ENCODE results near the gene ZNF569.
A peak's percentile ranks its signal among the peaks of the same experiment; 100 is the strongest.
"Not testable (repeated sequence)": the region's sequence is repeated elsewhere in the genome, so short reads cannot be mapped to it uniquely, and the experiment has no call there.

The ZNF569 gene

DNA sequence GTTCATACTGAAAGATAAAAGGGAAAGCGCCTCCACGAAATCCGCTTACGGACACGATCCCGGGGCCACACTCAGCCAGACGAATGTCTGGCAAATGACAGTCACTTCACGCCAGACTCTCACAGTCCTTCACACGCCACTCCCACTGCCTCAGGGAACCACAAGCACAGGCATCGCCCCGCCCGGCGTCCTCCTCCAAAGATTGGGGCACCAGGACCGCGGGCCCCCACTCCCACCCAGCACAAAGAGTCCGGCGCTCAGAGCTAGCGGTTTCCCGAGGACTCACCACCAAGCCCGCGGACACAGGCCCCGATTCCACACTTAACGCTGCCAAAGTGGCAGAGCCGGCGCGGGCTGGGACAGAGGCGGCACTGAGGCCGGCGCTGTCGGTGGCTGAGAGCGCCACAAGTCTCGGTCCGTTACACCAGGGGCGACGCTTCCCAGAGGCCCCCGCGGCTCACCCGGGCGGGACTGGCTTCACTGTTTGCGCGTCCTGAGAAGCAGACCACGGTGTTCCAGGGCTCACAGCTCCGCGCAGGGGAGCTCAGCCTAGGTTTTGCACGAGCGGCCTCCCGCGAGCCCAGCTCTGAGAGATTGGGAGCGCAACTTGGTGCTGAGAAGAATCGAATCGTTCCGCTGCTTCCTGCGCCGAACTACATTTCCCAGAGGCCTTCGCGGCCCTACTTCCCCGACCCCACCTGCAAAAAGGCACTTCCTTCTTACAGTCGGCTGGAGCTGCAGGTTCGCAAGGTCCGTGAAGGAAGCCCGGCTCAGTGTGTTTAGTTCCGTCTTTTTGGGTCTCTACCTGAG lies at the start of gene ZNF569:
Gene ZNF569 (minus strand): TSS at position 647 of the 810 bp plus-strand sequence. CDS start 22,523 bp downstream, outside the sequence.
- DNase-seq (ENCODE audit: low read depth): peak; percentile 93

DNA sequence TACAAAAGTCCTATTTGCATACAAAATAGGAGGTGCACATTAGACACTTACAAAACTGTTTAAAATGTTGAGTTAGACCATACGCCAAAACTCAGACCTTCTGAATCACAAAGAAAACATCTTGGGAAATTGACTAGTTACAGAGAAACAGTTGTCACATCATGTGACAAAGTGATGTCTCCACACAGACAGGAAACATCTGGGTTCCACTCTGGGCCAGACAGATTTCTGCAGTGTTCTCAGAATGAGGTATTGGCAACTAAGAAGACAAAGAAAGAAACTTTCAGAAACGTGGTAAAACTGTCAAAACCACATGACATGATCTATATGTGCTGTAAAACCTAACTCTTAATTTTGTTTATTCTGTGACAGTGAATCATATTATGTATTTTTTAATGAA lies 46.2 kb upstream of the ZNF569 start:
- no peak for DNase-seq (ENCODE audit: low read depth)

DNA sequence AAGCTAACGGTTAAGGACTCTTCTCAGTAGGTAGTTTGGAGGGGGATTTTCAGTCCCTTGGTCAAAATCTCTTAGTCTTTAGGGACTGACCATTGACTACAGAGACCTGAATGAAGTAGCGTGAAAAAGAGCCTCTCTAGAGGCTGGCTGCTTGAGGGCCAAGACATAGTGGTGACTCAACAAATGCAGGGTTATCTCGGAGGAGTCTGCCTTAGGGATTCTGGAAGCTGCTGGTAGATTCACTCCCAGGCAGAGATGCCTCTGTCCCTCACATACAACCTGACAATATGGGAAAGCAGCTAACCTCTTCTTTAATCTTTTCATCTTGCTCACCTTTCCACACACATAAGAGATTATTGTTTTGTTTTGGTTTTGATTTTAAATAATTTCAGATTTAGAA lies 44.6 kb upstream of the ZNF569 start:
- DNase-seq (ENCODE audit: low read depth): no peak

DNA sequence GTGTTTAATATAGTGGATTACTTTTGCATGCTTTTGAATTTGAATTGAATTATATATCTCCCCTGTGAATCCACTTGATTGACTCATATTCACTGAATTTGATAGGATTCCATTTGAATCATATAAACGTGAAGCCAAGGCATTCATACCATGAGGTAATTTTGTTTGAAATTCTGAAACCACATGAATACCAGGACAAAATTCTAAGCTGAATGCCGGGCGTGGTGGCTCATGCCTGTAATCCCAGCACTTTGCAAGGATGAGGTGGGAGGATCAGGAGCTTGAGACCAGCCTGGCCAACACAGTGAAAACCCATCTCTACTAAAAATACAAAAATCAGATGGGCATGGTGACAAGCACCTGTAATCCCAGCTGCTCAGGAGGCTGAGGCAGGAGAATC lies 43.9 kb upstream of the ZNF569 start:
- DNase-seq (ENCODE audit: low read depth): no peak

DNA sequence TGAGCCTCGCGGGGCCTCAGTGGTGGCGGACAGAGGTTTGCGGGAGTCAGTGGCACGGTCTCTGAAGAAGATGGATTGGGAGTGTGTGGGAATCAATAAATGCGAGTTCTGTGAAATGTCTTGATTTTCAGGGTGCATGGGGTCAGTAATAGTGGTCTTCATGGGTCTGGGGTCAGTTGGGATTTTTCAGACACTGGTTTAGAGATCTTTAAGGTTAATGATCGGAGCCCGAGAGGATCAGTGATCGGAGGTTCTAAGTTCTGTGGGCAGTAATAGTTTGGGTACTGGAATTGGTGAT lies 39.9 kb upstream of the ZNF569 start:
- DNase-seq (ENCODE audit: low read depth): no peak

DNA sequence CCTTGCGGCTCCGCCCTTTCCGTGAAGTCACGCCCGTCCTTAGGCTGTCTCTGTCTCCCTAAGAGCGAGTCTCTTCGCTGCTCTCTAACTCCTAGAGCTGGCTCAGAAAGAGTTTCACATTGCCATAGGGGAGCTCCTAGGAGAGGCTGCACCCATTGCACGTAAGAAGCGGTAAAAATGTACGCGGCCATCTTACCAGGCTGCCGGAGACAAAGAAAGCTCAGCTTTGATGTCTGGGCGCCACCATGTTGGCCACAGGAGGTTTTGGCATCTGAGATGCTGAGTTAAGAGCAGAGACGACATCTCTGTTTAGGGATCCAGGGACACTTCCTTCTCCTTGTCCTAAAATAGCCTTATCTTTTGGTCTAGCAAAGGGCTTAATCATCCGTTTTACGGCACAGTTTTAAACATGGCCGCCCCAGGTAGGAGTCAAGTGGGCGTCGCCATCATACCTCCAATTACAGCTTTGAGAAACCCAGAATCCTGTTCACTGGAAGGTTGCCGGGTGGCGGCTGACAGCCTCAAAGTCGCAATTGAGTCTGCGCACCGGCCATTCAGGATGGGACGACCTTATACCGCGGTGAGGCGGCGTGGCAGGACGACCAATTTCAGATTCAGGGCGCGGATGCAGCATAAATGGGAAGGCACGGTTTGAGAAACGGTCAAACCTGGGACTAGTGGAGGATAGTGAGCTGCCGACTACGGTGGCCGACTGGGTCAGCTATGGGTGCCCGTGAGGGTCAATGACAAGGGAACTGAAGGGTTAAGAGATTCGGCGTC lies 39.3 kb upstream of the ZNF569 start, which contains the start of gene ZNF793:
Gene ZNF793 (plus strand): TSS at position 553 of the 780 bp plus-strand sequence. CDS start 16,501 bp downstream, outside the sequence.
- peak; percentile 21 for DNase-seq (ENCODE audit: low read depth)

DNA sequence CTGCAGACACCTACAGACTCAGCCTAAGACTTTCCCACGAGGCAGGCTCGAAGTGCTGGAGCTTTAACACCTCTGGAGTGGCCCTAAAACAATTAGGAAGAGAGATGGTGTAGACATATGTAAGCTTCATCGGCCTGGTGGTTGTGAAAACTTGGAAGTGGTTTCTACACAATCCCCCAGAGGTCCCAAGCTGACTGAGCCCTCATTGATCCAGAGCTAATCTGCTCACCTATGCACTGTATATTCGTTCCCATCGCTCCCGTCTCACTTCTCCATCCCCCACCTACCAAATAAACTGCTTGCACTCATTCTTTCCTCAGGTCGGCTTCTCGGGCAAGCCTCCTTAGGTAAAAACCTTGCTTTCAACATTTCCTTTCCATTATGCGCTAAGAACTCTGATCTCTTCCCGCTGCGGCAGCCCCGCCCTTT lies 38.7 kb upstream of the ZNF569 start:
- no peak for DNase-seq (ENCODE audit: low read depth)

DNA sequence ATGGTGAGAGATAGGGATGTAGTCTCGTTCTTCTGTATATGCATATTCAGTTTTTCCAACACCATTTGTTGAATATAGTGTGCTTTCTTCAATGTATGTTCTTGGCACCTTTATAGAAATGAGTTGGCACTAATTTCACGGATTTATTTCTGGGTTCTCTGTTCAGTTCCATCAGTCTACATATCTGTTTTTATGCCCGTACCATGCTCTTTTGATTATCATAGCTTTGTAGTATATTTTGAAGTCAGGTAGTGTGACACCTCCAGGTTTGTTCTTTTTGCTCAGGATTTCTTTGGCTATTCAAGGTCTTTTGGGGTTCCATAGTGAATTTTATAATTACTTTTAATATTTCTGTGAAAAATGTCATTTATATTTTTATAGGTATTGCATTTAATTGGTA lies 25.0 kb upstream of the ZNF569 start:
- no peak for DNase-seq (ENCODE audit: low read depth)

DNA sequence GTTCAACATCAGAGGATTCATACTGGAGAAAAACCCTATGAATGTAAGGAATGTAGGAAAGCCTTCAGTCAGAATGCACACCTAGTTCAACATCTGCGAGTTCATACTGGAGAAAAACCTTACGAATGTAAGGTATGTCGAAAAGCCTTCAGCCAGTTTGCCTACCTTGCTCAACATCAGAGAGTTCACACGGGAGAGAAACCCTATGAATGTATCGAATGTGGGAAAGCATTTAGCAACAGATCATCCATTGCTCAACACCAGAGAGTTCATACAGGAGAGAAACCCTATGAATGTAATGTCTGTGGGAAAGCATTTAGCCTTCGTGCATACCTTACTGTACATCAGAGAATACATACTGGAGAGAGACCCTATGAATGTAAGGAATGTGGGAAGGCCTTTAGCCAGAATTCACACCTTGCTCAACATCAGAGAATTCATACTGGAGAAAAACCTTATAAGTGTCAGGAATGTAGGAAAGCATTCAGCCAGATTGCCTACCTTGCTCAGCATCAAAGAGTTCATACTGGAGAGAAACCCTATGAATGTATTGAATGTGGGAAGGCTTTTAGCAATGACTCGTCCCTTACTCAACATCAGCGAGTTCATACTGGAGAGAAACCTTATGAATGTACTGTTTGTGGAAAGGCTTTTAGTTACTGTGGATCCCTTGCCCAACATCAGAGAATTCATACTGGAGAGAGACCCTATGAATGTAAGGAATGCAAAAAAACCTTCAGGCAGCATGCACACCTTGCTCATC lies 17.3 kb upstream of the ZNF569 start:
- no peak for DNase-seq (ENCODE audit: low read depth)

DNA sequence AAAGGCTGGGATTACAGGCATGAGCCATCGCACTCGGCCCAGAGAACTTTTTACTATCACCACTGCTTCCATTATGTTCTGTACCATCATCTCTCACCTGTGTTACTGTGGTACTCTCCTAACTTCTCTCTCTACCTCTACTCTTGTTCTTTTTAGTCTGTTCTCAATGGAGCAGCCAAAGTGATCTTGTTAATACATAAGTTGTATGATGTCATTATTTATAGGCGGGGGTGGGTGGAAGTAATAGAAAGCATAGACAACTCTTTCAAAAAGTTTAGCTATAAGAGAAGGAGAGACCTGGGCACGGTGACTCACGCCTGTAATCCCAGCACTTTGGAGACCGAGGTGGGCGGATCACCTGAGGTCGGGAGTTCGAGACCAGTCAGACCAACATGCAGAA lies 4.9 kb upstream of the ZNF569 start:
- DNase-seq (ENCODE audit: low read depth): no peak

DNA sequence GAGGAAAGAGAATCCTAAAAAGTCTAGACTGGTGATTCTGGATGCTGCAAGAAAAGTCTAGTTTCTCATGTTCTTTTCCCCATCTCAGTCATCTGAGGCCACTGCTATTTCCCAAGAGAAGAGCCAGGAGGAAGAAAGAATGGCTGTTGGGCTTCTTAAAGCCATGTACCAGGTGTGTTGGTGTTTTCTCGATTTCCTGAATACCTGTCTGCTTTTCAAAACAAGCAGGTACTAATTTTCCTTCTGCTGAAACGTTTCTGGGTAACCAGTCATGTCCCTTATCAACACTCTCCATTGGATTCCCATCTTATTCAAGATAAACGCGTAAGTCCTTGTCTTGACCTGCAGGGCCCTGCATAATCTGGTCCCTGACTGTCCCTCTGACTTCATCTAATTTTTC lies 3.0 kb upstream of the ZNF569 start:
- DNase-seq (ENCODE audit: low read depth): no peak

DNA sequence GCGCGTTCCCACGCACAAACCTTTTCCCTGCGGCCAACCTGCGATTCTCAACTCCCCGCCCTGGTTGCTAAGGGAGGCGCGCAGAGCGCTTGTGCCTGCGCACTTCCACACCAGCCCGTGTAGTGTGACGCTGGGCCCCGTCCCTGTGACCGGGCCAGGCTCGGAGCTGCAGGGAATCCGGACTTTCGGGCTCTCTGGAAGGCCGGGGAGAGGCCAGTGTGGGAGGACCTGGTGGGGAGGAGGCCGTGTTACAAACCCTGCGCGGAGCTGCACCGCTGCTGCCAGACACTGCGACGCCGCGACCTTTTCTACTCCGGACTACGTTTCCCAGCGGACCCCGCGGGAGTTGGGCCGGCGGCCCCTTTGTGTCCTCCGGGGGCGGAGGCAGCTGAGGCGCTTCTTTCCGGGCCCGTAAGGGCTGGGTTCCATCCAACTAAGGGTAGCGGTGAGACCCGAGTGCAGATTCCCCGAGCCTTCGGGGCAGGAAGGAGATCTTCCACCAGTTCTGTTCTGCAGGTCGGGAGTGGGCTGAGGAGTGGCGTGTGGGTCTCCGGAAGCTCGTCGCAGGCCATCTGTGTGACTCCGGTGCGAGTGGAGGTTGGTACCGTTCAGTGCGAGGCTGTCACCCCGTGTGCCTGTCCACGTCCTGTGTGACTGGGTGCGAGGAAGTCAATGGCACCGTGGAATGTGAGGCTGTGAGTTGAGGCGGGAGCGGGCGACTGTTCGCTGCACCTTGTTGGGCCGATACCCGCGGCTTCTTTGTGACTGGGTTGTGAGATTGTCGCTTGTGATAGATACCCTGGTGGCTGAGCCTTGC lies 1.9 kb upstream of the ZNF569 start, which contains the start of gene ZNF570:
Gene ZNF570 (plus strand): TSS at position 396 of the 817 bp plus-strand sequence. CDS start 999 bp downstream, outside the sequence.
- DNase-seq (ENCODE audit: low read depth): peak; percentile 89

DNA sequence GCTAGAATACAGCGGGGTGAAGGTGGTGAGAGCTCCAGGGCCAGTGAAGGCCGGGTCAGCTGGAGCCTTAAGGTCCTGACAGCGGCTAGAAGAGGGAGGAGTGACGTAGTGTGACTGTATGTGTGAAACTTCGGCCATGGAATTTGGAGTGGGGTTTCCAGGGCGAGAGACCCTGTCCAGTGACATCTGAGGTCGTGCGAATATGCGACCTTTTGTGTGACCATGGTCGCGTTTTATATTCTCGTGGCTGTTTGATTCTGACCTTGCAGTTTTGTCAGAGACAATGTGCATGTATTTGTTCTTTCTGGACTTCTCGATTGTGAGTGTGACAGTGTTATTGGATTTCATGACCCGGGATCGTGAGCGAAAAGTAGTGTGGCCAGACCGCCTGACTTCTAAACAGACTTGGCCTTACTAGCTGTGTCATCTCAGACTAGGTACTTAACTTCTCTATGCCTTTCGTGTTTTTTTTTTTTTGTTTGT lies 405 bp upstream of the ZNF569 start:
- no peak for DNase-seq (ENCODE audit: low read depth)

DNA sequence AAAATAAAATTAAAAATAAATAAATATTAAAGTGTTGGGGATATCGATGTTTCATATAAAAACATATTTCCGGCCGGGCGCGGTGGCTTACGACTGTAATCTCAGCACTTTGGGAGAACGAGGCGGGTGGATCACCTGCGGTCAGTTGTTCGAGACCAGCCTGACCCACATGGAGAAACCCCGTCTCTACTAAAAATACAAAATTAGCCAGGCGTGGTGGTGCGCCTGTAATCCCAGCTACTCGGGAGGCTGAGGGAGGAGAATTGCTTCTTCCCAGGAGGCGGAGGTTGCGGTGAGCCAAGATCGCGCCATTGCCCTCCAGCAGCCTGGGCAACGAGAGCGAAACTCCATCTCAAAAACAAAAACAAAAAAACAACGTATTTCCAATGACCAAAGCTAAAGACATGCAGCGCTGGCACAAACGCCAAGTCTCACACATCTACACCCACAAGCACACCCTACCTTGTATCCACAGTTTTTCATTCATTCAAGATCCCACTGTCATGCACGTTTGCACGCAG lies 907 bp downstream of the ZNF569 start:
- no peak for DNase-seq (ENCODE audit: low read depth)

DNA sequence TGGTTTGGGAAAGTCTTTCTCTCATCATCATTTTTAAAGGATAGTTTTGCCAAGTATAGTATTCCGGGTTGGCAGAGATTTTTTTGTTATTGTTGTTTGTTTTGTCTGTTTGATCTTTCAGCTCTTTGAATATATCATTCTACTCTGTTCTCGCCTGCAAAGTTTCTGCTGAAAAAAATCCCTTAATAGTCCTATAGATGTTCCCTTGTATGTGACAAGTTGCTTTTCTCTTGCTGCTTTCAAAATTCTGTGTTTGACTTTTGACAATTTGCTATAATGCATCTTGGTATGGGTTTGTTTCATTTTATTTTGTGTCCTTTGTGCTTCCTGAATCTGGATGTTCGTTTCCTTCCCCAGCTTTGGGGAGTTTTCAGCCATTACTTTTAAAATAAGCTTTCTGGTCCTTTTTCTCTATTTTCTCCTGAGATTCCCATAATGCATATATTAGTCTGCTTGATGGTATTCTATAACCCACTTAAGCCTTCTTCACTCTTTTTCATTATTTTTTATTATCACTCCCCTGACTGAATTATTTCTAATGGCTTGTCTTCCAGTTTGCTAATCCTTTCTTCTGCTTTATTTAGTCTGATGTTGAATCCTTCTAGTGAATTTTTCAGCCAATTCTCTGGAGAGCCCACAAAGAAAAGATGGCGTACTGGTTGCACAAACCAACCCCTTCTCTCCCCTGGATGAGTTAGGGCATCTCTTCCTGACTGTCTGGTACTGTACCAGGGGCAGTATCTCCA lies 14.6 kb downstream of the ZNF569 start:
- no peak for DNase-seq (ENCODE audit: low read depth)

DNA sequence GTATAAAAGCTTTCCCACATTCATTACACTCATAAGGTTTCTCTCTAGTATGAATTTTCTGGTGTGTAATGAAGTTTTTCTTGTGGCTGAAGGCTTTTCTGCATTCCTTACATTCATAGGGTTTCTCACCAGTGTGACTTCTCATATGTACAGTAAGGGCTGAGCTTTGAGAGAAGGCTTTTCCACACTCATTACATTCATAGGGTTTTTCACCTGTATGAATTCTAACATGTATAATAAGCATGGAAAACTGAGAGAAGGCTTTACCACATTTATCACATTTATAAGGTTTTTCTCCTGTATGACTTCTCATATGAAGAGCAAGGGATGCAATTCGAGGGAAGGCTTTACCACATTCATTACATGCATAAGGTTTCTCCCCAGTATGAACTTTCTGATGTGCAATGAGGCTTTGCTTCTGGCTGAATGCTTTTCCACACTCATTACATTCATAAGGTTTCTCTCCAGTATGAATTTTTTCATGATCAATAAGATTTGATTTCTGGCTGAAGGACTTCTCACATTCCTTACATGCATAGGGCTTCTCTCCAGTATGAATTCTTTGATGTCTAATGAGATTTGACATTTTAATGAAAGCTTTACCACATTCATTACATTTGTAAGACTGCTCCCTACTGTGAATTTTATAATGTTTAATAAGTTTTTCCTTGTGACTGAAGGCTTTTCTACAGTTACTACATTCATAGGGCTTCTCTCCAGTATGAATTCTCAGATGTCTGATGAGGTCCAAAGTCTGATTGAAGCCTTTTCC lies 53.7 kb downstream of the ZNF569 start:
- peak; percentile 10 for DNase-seq (ENCODE audit: low read depth)

DNA sequence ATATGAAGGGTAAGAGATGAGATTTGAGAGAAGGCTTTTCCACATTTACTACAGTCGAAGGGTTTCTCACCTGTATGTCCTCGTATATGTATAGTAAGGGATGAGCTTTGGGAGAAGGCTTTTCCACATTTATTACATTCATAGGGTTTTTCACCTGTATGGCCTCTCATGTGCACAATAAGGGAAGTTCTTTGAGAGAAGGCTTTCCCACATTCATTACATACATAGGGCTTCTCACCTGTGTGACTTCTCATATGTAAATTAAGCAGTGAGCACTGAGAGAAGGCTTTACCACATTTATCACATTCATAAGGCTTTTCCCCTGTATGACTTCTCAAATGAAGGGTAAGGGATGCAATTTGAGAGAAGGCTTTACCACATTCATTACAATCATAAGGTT lies 54.5 kb downstream of the ZNF569 start:
- no peak for DNase-seq (ENCODE audit: low read depth)

DNA sequence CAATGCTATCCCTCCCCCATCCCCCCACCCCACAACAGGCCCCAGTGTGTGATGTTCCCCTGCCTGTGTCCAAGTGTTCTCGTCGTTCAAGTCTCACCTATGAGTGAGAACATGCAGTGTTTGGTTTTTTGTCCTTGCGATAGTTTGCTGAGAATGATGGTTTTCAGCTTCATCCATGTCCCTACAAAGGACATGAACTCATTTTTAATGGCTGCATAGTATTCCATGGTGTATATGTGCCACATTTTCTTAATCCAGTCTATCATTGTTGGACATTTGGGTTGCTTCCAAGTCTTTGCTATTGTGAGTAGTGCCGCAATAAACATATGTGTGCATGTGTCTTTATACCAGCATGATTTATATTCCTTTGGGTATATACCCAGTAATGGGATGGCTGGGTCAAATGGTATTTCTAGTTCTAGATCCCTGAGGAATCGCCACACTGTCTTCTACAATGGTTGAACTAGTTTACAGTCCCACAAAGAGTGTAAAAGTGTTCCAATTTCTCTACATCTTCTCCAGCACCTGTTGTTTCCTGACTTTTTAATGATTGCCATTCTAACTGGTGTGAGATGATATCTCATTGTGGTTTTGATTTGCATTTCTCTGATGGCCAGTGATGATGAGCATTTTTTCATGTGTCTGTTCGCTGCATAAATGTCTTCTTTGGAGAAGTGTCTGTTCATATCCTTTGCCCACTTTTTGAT lies 61.0 kb downstream of the ZNF569 start:
- DNase-seq (ENCODE audit: low read depth): not testable (repeated sequence)

DNA sequence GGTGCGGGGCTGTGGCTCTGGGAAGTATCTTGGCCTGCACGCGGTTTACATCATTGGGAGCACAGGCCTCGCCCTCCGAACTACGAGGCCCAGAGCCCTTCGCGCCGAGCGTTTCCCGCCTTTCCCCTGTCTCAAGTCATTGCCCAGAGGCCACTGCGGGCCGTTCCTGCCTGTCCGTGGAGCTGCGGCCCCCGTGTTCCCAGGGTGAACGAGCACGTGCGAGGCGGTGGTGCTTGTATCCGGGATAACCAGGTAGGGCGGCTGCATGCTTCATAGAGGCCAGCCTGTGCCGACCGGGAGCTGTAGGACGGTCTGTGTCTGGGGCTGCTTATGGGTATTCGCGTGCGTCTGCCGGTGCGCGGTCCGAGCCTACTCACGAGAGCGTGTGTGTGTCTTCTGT lies 63.8 kb downstream of the ZNF569 start:
- DNase-seq (ENCODE audit: low read depth): no peak

Measured in ELR (cell line).